A549 (cell line): ENCODE results near the gene XPR1.

Experiments
- BHLHE40 ChIP-seq: IDR thresholded peaks from 2 replicates; pipeline ENCODE4 v1.6.1; 2012; ENCODE audit warnings: low read depth, low read length, inconsistent platforms
- CBX8 ChIP-seq: fragments of 200-600 bp; sonication (generic); IDR thresholded peaks from 2 replicates; pipeline ENCODE4 v1.6.1; 2016
- ESRRA ChIP-seq: fragments of 150-350 bp; IDR thresholded peaks from 2 replicates; pipeline ENCODE4 v1.6.1; 2014; ENCODE audit warnings: mild to moderate bottlenecking, low read length, borderline replicate concordance
- PHF8 ChIP-seq: fragments of 200-600 bp; sonication (generic); IDR thresholded peaks from 2 replicates; pipeline ENCODE4 v1.6.1; 2016; ENCODE audit warnings: low read depth, mild to moderate bottlenecking, antibody characterized with exemption, moderate library complexity, borderline replicate concordance
- RNF2 ChIP-seq: fragments of 200-600 bp; sonication (generic); IDR thresholded peaks from 2 replicates; pipeline ENCODE4 v1.6.1; 2016; ENCODE audit warnings: low read depth, mild to moderate bottlenecking, antibody characterized with exemption, moderate library complexity, borderline replicate concordance
- SREBF2 ChIP-seq: fragments of 450-650 bp; IDR thresholded peaks from 2 replicates; pipeline ENCODE4 v1.6.1; 2014; ENCODE audit warnings: mild to moderate bottlenecking, moderate library complexity
- TF ChIP-seq, protein P1 (sequence below): fragments of 450-650 bp; IDR thresholded peaks from 2 replicates; pipeline ENCODE4 v1.6.1; 2014; ENCODE audit warnings: antibody characterized with exemption
- TF ChIP-seq, protein P2 (sequence below): fragments of >200 bp; sonication (Bioruptor Twin); formaldehyde crosslinking; IDR thresholded peaks from 3 replicates; pipeline ENCODE4 v1.5.1; 2016
- TF ChIP-seq, protein P3 (sequence below): IDR thresholded peaks from 2 replicates; pipeline ENCODE4 v1.6.1; 2012; ENCODE audit warnings: low read depth, borderline replicate concordance

DNA sequence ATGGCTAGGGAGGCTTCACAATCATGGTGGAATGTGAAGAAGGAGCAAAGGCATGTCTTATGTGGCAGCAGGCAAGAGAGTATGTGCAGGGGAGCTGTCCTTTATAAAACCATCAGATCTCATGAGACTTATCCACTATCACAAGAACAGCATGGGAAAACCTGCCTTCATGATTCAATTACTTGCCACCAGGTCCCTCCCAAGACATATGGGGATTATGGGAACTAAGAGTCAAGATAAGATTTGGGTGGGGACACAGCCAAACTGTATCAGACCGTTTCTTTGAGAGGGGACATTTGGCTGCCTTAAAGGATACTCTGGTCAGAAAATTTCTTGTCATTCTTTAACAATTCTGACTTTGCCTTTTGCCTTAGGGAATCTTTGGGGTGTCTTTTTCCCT is 3.2 kb upstream of the XPR1 start:
- no peak for TF ChIP-seq ESRRA
- TF ChIP-seq, protein P1, sequence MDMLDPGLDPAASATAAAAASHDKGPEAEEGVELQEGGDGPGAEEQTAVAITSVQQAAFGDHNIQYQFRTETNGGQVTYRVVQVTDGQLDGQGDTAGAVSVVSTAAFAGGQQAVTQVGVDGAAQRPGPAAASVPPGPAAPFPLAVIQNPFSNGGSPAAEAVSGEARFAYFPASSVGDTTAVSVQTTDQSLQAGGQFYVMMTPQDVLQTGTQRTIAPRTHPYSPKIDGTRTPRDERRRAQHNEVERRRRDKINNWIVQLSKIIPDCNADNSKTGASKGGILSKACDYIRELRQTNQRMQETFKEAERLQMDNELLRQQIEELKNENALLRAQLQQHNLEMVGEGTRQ, result no peak
- TF ChIP-seq, protein P2, sequence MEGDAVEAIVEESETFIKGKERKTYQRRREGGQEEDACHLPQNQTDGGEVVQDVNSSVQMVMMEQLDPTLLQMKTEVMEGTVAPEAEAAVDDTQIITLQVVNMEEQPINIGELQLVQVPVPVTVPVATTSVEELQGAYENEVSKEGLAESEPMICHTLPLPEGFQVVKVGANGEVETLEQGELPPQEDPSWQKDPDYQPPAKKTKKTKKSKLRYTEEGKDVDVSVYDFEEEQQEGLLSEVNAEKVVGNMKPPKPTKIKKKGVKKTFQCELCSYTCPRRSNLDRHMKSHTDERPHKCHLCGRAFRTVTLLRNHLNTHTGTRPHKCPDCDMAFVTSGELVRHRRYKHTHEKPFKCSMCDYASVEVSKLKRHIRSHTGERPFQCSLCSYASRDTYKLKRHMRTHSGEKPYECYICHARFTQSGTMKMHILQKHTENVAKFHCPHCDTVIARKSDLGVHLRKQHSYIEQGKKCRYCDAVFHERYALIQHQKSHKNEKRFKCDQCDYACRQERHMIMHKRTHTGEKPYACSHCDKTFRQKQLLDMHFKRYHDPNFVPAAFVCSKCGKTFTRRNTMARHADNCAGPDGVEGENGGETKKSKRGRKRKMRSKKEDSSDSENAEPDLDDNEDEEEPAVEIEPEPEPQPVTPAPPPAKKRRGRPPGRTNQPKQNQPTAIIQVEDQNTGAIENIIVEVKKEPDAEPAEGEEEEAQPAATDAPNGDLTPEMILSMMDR, result no peak
- no peak for TF ChIP-seq RNF2
- TF ChIP-seq, protein P3, sequence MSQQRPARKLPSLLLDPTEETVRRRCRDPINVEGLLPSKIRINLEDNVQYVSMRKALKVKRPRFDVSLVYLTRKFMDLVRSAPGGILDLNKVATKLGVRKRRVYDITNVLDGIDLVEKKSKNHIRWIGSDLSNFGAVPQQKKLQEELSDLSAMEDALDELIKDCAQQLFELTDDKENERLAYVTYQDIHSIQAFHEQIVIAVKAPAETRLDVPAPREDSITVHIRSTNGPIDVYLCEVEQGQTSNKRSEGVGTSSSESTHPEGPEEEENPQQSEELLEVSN, result no peak
- TF ChIP-seq BHLHE40, result no peak
- no peak for TF ChIP-seq PHF8
- no peak for TF ChIP-seq CBX8
- no peak for TF ChIP-seq SREBF2
